Epithelial cell of proximal tubule (primary cell): ENCODE data around the gene MYOZ3. TPM values are rescaled to one million over a fixed set of nuclear protein-coding genes. Genes with fewer than 3 reads are reported as not detected.
A peak's percentile ranks its signal among the peaks of the same experiment; 100 is the strongest.

Source experiments
- DNase-seq: peaks from one replicate; pipeline ENCODE4 v3.0.0-alpha.2; 2011; ENCODE audit warnings: low read depth
- H3K4me3 ChIP-seq: 2 replicates; pipeline ENCODE4 v1.5.1; 2011; ENCODE audit warnings: low read depth, mild to moderate bottlenecking, low read length
- total RNA-seq: library from RNA; depleted of rRNA; stranded (reverse); fragments of >200 nt; gene quantifications from 2 replicates; pipeline ENCODE4 v1.2.3, GENCODE V29; 2015
- TF ChIP-seq, protein P1 (sequence below): conservative IDR thresholded peaks from 2 replicates; pipeline ENCODE4 v1.5.1; 2012; ENCODE audit warnings: low read depth, mild to moderate bottlenecking, low read length

The MYOZ3 gene
- total RNA-seq, 1 donor from 2014 or later: 2.2 TPM

DNA sequence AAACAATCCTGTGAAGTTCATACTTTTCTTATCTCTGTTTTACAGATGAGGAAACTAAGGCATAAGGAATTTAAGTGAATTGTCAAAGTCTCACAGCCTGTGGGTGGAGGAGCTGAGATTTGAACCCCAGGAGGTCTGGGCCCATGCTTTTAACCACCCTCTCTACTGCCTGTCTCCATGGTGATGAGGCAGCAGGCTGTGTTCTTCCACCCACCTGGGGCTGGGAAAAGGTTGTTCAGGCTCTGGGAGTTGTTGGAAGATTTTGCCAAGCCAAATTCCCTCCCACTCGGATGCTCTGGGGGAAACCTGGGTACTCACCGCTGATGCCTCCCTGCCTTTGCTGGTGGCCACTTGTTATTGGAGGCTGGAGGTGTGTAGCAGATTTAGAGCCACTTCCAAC lies 38.9 kb upstream of the MYOZ3 start:
- H3K4me3 ChIP-seq: no peak overlapping the region
- TF ChIP-seq, protein P1, sequence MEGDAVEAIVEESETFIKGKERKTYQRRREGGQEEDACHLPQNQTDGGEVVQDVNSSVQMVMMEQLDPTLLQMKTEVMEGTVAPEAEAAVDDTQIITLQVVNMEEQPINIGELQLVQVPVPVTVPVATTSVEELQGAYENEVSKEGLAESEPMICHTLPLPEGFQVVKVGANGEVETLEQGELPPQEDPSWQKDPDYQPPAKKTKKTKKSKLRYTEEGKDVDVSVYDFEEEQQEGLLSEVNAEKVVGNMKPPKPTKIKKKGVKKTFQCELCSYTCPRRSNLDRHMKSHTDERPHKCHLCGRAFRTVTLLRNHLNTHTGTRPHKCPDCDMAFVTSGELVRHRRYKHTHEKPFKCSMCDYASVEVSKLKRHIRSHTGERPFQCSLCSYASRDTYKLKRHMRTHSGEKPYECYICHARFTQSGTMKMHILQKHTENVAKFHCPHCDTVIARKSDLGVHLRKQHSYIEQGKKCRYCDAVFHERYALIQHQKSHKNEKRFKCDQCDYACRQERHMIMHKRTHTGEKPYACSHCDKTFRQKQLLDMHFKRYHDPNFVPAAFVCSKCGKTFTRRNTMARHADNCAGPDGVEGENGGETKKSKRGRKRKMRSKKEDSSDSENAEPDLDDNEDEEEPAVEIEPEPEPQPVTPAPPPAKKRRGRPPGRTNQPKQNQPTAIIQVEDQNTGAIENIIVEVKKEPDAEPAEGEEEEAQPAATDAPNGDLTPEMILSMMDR: no peak
- no peak for DNase-seq

DNA sequence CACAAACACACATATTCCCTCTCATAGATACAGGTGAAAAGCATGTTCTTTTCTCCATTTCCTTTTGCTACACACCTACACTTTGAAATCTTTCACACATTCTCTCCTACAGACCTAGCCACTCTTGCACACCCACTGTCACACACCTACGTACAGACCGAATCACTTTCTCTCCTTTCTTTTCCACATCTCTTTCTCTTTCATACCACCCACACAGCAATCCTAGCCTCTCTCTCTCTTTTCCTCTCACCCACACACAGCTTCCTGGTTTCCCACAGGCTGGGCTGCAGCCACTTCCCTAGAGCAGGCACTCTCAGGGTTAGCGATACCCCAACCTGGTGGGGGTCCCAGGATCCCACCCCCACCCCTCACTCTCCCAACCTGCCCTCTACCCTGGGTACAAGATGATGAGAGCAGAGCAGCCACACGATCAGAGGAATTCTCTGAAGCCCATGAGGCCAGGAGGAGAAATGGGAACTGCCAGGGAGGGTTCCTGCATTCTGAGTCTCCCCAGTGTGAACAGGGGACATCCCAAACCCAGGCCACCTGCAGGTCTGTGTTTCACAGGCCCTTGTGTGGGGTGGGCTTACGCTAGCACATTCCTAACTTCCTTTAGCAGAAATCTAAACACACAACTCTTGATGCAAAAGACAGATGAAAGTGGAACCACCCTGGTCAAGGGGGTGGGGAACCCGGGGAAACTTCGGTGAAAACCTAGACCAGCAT lies 37.7 kb upstream of the MYOZ3 start:
- no peak overlapping the region for H3K4me3 ChIP-seq
- TF ChIP-seq, protein P1: no peak
- no peak for DNase-seq

DNA sequence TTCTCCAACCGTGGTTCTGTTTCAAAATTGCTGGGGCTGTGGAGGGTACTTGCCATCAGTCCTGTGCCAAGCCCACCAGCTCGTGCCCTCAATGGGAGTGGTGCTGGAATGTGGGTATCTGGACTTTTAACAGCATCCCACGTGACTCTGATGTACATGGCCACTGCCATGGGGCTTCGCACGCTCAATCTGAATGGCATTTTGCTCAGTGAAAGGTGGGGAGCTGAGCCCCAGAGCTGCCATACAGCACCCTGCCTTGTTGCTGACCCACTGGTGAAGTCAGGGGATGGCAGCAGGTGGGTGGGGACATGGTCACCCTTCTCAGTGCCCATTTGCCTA lies 37.2 kb upstream of the MYOZ3 start:
- H3K4me3 ChIP-seq: no peak overlapping the region
- TF ChIP-seq, protein P1: no peak
- no peak for DNase-seq

GRCh38 chr5:150624334-150625163 lies 36.5 kb upstream of the MYOZ3 start:
- H3K4me3 ChIP-seq: peak overlapping the region; percentile 58
- no peak for DNase-seq
- TF ChIP-seq, protein P1: no peak

- H3K4me3 ChIP-seq: peak overlapping the region; percentile 58
- DNase-seq: no peak
- TF ChIP-seq, protein P1: no peak
Observed at GRCh38 chr5:150625164-150625535, 35.9 kb upstream of the MYOZ3 start.

DNA sequence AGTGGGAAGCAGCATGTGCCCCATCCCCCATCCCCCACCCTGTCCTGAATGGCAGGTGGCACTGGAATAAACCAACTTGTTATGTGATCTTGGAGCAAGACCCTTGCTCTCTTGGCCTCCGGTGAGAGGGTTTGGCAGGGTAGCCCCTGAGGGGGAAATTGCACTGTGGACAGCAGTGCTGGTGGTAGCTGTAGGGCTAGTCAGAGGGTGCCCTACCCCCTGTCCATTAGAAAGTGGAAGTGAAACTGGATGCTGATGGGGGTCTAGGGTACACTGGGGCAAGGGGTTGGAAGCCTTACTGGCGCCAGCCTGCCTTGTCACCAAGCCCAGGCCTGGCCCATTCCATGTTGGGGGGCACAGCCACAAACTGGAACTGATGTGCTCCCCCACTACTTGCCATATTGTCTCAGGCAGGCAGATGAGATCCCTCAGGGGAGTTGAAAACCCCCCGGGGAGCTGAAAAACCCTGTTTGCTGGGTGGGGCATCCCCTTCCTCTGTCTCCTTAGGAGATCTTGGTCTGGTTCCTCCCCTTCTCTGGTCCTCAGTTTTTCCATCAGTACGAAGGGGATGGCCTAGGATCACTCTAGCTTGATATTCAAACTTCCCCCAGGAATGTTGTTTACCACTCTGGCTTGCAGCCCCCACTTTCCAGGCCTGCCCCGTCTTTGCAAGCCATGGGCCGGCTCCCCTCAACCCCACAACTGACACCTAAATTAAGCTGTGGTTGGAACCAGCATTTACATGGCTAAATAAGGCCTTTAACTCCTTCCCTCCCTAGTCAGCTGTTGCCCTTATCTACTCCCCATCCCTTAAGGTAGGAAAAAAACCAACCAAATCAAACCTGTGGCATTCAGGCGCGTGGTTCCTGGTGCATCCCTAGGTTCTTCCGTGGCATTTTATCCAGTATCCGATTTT lies 35.0 kb upstream of the MYOZ3 start:
- TF ChIP-seq, protein P1: no peak
- no peak overlapping the region for H3K4me3 ChIP-seq
- no peak for DNase-seq
